ENCODE measurements around the gene ABCA4. TPM values are rescaled to one million over a fixed set of nuclear protein-coding genes. Genes with fewer than 3 reads are reported as not detected.

Gene ABCA4
- total RNA-seq, 1 experiment from 2014 or later: 0.22 TPM

DNA sequence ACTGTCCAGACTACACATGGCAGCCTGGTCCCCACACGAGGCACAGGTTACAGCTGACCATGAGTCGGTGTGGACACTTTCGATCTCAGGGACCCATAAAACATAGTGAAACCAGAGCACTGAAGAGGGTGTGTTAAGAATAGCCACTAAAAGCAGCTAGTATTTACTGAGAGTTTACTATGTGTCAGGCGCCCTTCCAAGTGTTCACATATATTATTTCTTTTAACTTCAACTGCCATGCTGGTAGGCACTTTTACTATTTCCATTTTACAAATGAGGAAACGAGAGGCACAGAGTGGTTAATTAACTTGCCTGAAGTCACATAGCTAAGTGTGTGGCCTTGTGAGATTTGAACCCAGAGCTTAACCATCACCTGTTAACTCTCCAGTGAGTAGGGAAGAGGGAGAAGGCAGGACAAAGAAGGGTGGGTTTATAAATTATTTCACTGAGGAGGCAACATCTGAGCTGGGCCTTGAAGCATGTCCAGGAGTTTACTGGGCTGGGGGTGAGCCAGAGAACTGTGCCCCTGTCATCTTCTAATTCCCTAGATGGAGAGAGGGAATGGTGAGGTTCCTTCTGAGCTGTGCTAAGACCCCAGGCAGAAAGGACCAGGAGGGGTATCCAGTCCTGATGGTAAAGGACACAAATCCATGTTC, 20.7 kb downstream of the ABCA4 start:
- Histone ChIP-seq H2AFZ (ENCODE audit: low read depth, low read length, poor library complexity, severe bottlenecking) (no peak overlapping the region), H3K9ac (ENCODE audit: low read length) (no peak overlapping the region), H3K9me2 (ENCODE audit: insufficient read depth) (no peaks in the 10 kb centered on the region), H3K27me3 (ENCODE audit: insufficient read depth, low read length) (no peaks in the 10 kb centered on the region), H4K20me1 (ENCODE audit: insufficient read depth) (no peaks in the 10 kb centered on the region), H3K27ac (ENCODE audit: low read depth, low read length) (no peak overlapping the region), H3K4me3 (replicated peaks in 1 of 2; ENCODE audit: low read depth in 1 of 2, low read length in 2 of 2) (no peak overlapping the region), H3K79me2 (ENCODE audit: insufficient read depth, low read length) (no peaks in the 10 kb centered on the region), H3K36me3 (ENCODE audit: control insufficient read depth in 1 of 2, insufficient read depth in 2 of 2, low read length in 2 of 2) (no peaks in the 10 kb centered on the region), H3K9me3 (ENCODE audit: control insufficient read depth in 1 of 2, insufficient read depth in 1 of 2, low read depth in 1 of 2, low read length in 2 of 2) (no peaks in the 10 kb centered on the region), H3K4me2 (ENCODE audit: low read length) (no peak overlapping the region), H3K4me1 (ENCODE audit: control insufficient read depth in 1 of 2, insufficient read depth in 2 of 2, low read length in 2 of 2) (peaks cover 2 to 5% of the 10 kb centered on the region in 2 experiments; a peak in 3 of 4 replicates)
- no peak for ATAC-seq
- no peak for DNase-seq (ENCODE audit: low read depth, low spot score)
- intact Hi-C loops (cut with micrococcal nuclease): no loop called here
- no peak for TF ChIP-seq SIN3A (IDR thresholded peaks at IDR 0.05; ENCODE audit: low read depth)
- TF ChIP-seq FOSL1 (IDR thresholded peaks at IDR 0.05; ENCODE audit: low read depth): no peak
- TF ChIP-seq YY1 (IDR thresholded peaks at IDR 0.05; ENCODE audit: extremely low read depth, insufficient replicate concordance, low read depth, low read length): no peak
- no peak for TF ChIP-seq SP1 (IDR thresholded peaks at IDR 0.05; ENCODE audit: low read depth)
- TF ChIP-seq TCF7L2 (IDR thresholded peaks at IDR 0.05; ENCODE audit: borderline replicate concordance, extremely low read depth, insufficient read depth, insufficient read length): no peak
- TF ChIP-seq RAD21 (IDR thresholded peaks at IDR 0.05; ENCODE audit: low read depth): no peak
- no peak for TF ChIP-seq POLR2AphosphoS5 (IDR thresholded peaks at IDR 0.05; ENCODE audit: low read depth, low read length)
- TF ChIP-seq, protein P1, sequence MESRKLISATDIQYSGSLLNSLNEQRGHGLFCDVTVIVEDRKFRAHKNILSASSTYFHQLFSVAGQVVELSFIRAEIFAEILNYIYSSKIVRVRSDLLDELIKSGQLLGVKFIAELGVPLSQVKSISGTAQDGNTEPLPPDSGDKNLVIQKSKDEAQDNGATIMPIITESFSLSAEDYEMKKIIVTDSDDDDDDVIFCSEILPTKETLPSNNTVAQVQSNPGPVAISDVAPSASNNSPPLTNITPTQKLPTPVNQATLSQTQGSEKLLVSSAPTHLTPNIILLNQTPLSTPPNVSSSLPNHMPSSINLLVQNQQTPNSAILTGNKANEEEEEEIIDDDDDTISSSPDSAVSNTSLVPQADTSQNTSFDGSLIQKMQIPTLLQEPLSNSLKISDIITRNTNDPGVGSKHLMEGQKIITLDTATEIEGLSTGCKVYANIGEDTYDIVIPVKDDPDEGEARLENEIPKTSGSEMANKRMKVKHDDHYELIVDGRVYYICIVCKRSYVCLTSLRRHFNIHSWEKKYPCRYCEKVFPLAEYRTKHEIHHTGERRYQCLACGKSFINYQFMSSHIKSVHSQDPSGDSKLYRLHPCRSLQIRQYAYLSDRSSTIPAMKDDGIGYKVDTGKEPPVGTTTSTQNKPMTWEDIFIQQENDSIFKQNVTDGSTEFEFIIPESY (IDR thresholded peaks at IDR 0.05; ENCODE audit: extremely low read depth, insufficient replicate concordance, low read length): no peak
- no peak for TF ChIP-seq JUND (IDR thresholded peaks at IDR 0.05)
- no peak for TF ChIP-seq EZH2phosphoT487 (IDR thresholded peaks at IDR 0.05; ENCODE audit: borderline replicate concordance)
- no peak for TF ChIP-seq SRF (IDR thresholded peaks at IDR 0.05; ENCODE audit: low read depth)
- ChIA-PET POLR2A (no interaction called here), RAD21 (ENCODE audit: low non-redundant PET in 1 of 2, low total read pairs in 2 of 2, uncharacterized antibody in 2 of 2, unreplicated experiment in 2 of 2) (no interaction called here), CTCF (no interaction called here)
- BruUV-seq (replicated peaks): no TSS peak
